ENCODE measurements around the gene PNLDC1. TPM values are rescaled to one million over a fixed set of nuclear protein-coding genes. Genes with fewer than 3 reads are reported as not detected.

The PNLDC1 gene
- total RNA-seq, 1 donor: not detected

DNA sequence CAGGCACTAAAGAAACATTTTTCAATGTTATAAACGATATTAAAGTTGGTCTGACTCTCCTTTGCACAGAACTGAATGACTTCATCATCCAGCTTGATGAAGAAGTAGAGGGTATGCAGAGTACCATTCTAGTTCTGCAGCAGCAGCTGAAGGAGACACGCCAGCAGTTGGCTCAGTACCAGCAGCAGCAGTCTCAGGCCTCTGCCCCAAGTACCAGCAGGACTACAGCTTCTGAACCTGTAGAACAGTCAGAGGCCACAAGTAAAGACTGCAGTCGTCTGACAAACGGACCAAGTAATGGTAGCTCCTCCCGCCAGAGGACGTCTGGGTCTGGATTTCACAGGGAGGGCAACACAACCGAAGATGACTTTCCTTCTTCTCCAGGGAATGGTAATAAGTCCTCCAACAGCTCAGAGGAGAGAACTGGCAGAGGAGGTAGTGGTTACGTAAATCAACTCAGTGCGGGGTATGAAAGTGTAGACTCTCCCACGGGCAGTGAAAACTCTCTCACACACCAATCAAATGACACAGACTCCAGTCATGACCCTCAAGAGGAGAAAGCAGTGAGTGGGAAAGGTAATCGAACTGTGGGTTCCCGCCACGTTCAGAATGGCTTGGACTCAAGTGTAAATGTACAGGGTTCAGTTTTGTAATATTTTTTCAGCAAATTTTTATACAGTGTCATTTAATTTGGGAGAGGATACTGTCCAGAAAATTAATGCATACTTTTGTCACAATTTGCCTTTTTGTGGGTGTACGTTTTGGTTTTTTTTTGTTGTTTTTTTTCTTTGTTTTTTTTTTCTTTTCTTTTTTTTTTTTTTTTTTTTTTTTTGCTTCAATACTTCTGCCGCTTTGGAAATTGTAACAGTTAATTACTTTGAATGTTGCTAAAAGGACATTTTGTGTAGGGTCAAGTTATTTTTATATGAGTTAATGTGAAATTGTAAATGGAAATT, 44.8 kb upstream of the PNLDC1 start:
- H3K4me1 ChIP-seq (ENCODE audit: insufficient read depth, low read length): peaks cover 15% of the 10 kb centered on the region
- H4K20me1 ChIP-seq (ENCODE audit: insufficient read depth, low read length): peaks cover 3% of the 10 kb centered on the region
- H3K27me3 ChIP-seq (ENCODE audit: insufficient read depth, low read length): no peaks in the 10 kb centered on the region
- peaks cover 33% of the 10 kb centered on the region for H3K79me2 ChIP-seq (ENCODE audit: insufficient read depth, low read length)
- H3K4me2 ChIP-seq (ENCODE audit: insufficient read depth, low read length): no peak overlapping the region
- no peak overlapping the region for H2AFZ ChIP-seq (ENCODE audit: low read length)
- no peaks in the 10 kb centered on the region for H3K9me3 ChIP-seq (ENCODE audit: low read depth, low read length)
- H3K4me3 ChIP-seq (ENCODE audit: insufficient read depth, low read length): no peak overlapping the region
- TF ChIP-seq CTCF (IDR thresholded peaks at IDR 0.05; ENCODE audit: extremely low read depth, low read depth, low read length): no peak
- peak overlapping the region; percentile 46 for H3K27ac ChIP-seq (ENCODE audit: low read depth, low read length)
- DNase-seq (ENCODE audit: insufficient read length, low spot score, missing footprints): no peak
- peaks cover 78% of the 10 kb centered on the region for H3K36me3 ChIP-seq (ENCODE audit: insufficient read depth, low read length)

DNA sequence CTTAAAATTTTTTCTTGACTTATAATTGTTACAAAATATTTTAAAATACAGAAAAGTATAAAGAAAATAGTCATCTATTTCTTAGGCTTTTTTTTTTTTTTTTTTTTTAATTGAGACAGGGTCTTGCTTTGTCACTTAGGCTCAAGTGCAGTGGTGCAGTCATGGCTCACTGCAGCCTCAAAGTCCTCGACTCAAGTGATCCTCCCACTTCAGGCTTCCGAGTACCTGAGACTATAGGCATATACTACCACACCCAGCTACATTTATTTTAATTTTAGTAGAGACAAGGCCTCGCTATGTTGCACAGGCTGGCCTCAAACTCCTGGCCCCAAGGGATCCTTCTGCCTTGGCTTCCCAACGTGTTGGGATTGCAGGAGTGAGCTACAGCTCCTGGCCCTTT, 43.6 kb upstream of the PNLDC1 start:
- TF ChIP-seq CTCF (IDR thresholded peaks at IDR 0.05; ENCODE audit: extremely low read depth, low read depth, low read length): no peak
- no peaks in the 10 kb centered on the region for H3K27me3 ChIP-seq (ENCODE audit: insufficient read depth, low read length)
- H3K27ac ChIP-seq (ENCODE audit: low read depth, low read length): no peak overlapping the region
- no peaks in the 10 kb centered on the region for H3K9me3 ChIP-seq (ENCODE audit: low read depth, low read length)
- peaks cover 27% of the 10 kb centered on the region for H3K4me1 ChIP-seq (ENCODE audit: insufficient read depth, low read length)
- H3K79me2 ChIP-seq (ENCODE audit: insufficient read depth, low read length): peaks cover 28% of the 10 kb centered on the region
- peaks cover 65% of the 10 kb centered on the region for H3K36me3 ChIP-seq (ENCODE audit: insufficient read depth, low read length)
- H2AFZ ChIP-seq (ENCODE audit: low read length): no peak overlapping the region
- H3K4me2 ChIP-seq (ENCODE audit: insufficient read depth, low read length): no peak overlapping the region
- H4K20me1 ChIP-seq (ENCODE audit: insufficient read depth, low read length): peaks cover 3% of the 10 kb centered on the region
- no peak for DNase-seq (ENCODE audit: insufficient read length, low spot score, missing footprints)
- H3K4me3 ChIP-seq (ENCODE audit: insufficient read depth, low read length): no peak overlapping the region

DNA sequence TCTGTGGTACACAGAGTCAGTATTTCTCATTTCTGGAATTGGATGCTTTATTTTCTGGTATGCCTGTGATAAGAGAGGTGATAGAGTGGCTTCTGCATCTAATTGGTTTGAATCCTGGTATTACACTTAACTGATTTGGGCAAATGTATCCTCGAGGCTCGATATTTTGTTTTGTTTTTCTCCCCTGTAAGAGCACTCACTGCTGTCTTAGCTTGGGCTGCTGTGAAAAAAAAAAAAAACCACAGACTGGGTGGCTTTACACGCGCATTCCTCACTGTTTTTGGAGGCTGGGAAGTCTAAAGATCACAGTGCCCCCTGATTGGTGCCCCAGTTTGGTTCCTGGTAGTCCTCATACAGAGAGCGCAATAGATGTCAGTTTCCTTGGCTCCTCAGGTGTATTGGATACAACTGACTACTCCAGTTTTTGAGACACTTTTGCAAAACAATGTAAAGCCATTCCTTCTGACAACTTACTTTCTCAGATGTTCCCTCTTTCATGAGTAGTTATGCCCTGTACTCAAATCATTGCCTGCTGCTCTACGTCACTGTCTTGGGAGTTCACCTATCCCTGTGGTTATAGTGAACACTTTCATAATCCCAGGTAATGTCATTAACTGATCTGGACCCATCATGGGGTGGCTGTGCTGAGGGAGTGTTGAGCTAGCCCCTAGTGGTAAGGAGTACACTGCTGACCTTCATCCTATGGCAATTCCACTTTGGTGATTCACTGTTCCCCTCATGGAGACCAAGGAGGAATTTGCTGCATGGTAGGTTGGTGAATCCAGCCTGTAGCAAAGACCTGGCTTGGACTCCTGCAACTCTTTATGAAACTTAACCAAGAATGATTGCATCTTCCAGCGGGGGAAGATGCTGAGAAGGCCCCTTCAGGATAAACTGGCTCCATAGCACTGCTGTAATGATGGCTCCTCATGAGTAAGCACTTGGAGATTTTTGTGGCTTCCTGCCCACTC, 41.8 kb upstream of the PNLDC1 start:
- no peaks in the 10 kb centered on the region for H3K9me3 ChIP-seq (ENCODE audit: low read depth, low read length)
- no peak overlapping the region for H3K4me2 ChIP-seq (ENCODE audit: insufficient read depth, low read length)
- peaks cover 47% of the 10 kb centered on the region for H3K36me3 ChIP-seq (ENCODE audit: insufficient read depth, low read length)
- peaks cover 31% of the 10 kb centered on the region for H3K79me2 ChIP-seq (ENCODE audit: insufficient read depth, low read length)
- peaks cover 35% of the 10 kb centered on the region for H3K4me1 ChIP-seq (ENCODE audit: insufficient read depth, low read length)
- H3K27ac ChIP-seq (ENCODE audit: low read depth, low read length): peak overlapping the region; percentile 45
- TF ChIP-seq CTCF (IDR thresholded peaks at IDR 0.05; ENCODE audit: extremely low read depth, low read depth, low read length): peak; percentile 43
- peaks cover 3% of the 10 kb centered on the region for H4K20me1 ChIP-seq (ENCODE audit: insufficient read depth, low read length)
- peak; percentile 77 for DNase-seq (ENCODE audit: insufficient read length, low spot score, missing footprints)
- no peaks in the 10 kb centered on the region for H3K27me3 ChIP-seq (ENCODE audit: insufficient read depth, low read length)
- no peak overlapping the region for H2AFZ ChIP-seq (ENCODE audit: low read length)
- no peak overlapping the region for H3K4me3 ChIP-seq (ENCODE audit: insufficient read depth, low read length)

Data from osteoblast (primary cell).